ENCODE data around the gene GRID1.
"Not testable (repeated sequence)": the region's sequence is repeated elsewhere in the genome, so short reads cannot be mapped to it uniquely, and the experiment has no call there.

GRID1 gene

GRCh38 chr10:86180861-86181260, 185.7 kb downstream of the GRID1 start:
- Histone ChIP-seq H3K9ac (ENCODE audit: low read length) (no peak overlapping the region), H3K36me3 (ENCODE audit: control insufficient read depth, insufficient read depth, low read length, severe bottlenecking) (no peaks in the 10 kb centered on the region), H3K4me1 (ENCODE audit: control insufficient read depth, insufficient read depth, low read length) (no peaks in the 10 kb centered on the region), H3K27me3 (replicated peaks; ENCODE audit: control insufficient read depth, insufficient read depth, low read length) (peaks cover 15% of the 10 kb centered on the region), H3K4me3 (ENCODE audit: low read length) (no peak overlapping the region), H3K9me3 (ENCODE audit: control insufficient read depth, low read length) (peaks cover 3% of the 10 kb centered on the region)
- DNase-seq (ENCODE audit: low read depth): no peak

- no peaks in the 10 kb centered on the region for H3K36me3 ChIP-seq (ENCODE audit: control insufficient read depth, insufficient read depth, low read length, severe bottlenecking)
- no peak overlapping the region for H3K9ac ChIP-seq (ENCODE audit: low read length)
- no peak for DNase-seq (ENCODE audit: low read depth)
- no peaks in the 10 kb centered on the region for H3K9me3 ChIP-seq (ENCODE audit: control insufficient read depth, low read length)
- H3K4me1 ChIP-seq (ENCODE audit: control insufficient read depth, insufficient read depth, low read length): no peaks in the 10 kb centered on the region
- peaks cover 15% of the 10 kb centered on the region for H3K27me3 ChIP-seq (replicated peaks; ENCODE audit: control insufficient read depth, insufficient read depth, low read length)
- H3K4me3 ChIP-seq (ENCODE audit: low read length): no peak overlapping the region
Observed at GRCh38 chr10:86179961-86180360, 186.6 kb downstream of the GRID1 start.

- H3K4me3 ChIP-seq (ENCODE audit: low read length): no peak overlapping the region
- H3K9ac ChIP-seq (ENCODE audit: low read length): no peak overlapping the region
- DNase-seq (ENCODE audit: low read depth): no peak
- peaks cover 15% of the 10 kb centered on the region for H3K27me3 ChIP-seq (replicated peaks; ENCODE audit: control insufficient read depth, insufficient read depth, low read length)
- H3K36me3 ChIP-seq (ENCODE audit: control insufficient read depth, insufficient read depth, low read length, severe bottlenecking): no peaks in the 10 kb centered on the region
- H3K9me3 ChIP-seq (ENCODE audit: control insufficient read depth, low read length): no peaks in the 10 kb centered on the region
- no peaks in the 10 kb centered on the region for H3K4me1 ChIP-seq (ENCODE audit: control insufficient read depth, insufficient read depth, low read length)
Observed at GRCh38 chr10:86179153-86179524, 187.5 kb downstream of the GRID1 start.

GRCh38 chr10:86178401-86179152, 188.0 kb downstream of the GRID1 start:
- Histone ChIP-seq H3K27me3 (replicated peaks; ENCODE audit: control insufficient read depth, insufficient read depth, low read length) (peaks cover 15% of the 10 kb centered on the region), H3K36me3 (ENCODE audit: control insufficient read depth, insufficient read depth, low read length, severe bottlenecking) (no peaks in the 10 kb centered on the region), H3K9ac (ENCODE audit: low read length) (no peak overlapping the region), H3K4me1 (ENCODE audit: control insufficient read depth, insufficient read depth, low read length) (no peaks in the 10 kb centered on the region), H3K4me3 (ENCODE audit: low read length) (no peak overlapping the region), H3K9me3 (ENCODE audit: control insufficient read depth, low read length) (no peaks in the 10 kb centered on the region)
- no peak for DNase-seq (ENCODE audit: low read depth)

- DNase-seq (ENCODE audit: low read depth): no peak
- H3K4me1 ChIP-seq (ENCODE audit: control insufficient read depth, insufficient read depth, low read length): no peaks in the 10 kb centered on the region
- H3K27me3 ChIP-seq (replicated peaks; ENCODE audit: control insufficient read depth, insufficient read depth, low read length): peaks cover 15% of the 10 kb centered on the region
- H3K9me3 ChIP-seq (ENCODE audit: control insufficient read depth, low read length): no peaks in the 10 kb centered on the region
- H3K4me3 ChIP-seq (ENCODE audit: low read length): no peak overlapping the region
- H3K36me3 ChIP-seq (ENCODE audit: control insufficient read depth, insufficient read depth, low read length, severe bottlenecking): no peaks in the 10 kb centered on the region
- no peak overlapping the region for H3K9ac ChIP-seq (ENCODE audit: low read length)
Observed at GRCh38 chr10:86177537-86178155, 188.9 kb downstream of the GRID1 start.

- no peaks in the 10 kb centered on the region for H3K4me1 ChIP-seq (ENCODE audit: control insufficient read depth, insufficient read depth, low read length)
- no peak overlapping the region for H3K4me3 ChIP-seq (ENCODE audit: low read length)
- no peak overlapping the region for H3K9ac ChIP-seq (ENCODE audit: low read length)
- peaks cover 15% of the 10 kb centered on the region for H3K27me3 ChIP-seq (replicated peaks; ENCODE audit: control insufficient read depth, insufficient read depth, low read length)
- no peaks in the 10 kb centered on the region for H3K36me3 ChIP-seq (ENCODE audit: control insufficient read depth, insufficient read depth, low read length, severe bottlenecking)
- no peaks in the 10 kb centered on the region for H3K9me3 ChIP-seq (ENCODE audit: control insufficient read depth, low read length)
- DNase-seq (ENCODE audit: low read depth): no peak
Observed at GRCh38 chr10:86176850-86177536, 189.6 kb downstream of the GRID1 start.

- not testable (repeated sequence) for DNase-seq (ENCODE audit: low read depth); H3K4me1 ChIP-seq (ENCODE audit: control insufficient read depth, insufficient read depth, low read length); H3K36me3 ChIP-seq (ENCODE audit: control insufficient read depth, insufficient read depth, low read length, severe bottlenecking); H3K4me3 ChIP-seq (ENCODE audit: low read length); H3K9me3 ChIP-seq (ENCODE audit: control insufficient read depth, low read length); H3K9ac ChIP-seq (ENCODE audit: low read length)
- peaks cover 15% of the 10 kb centered on the region for H3K27me3 ChIP-seq (replicated peaks; ENCODE audit: control insufficient read depth, insufficient read depth, low read length)
Observed at GRCh38 chr10:86175476-86175875, 191.1 kb downstream of the GRID1 start.

- Histone ChIP-seq H3K27me3 (replicated peaks; ENCODE audit: control insufficient read depth, insufficient read depth, low read length) (peaks cover 9% of the 10 kb centered on the region), H3K4me1 (ENCODE audit: control insufficient read depth, insufficient read depth, low read length) (no peaks in the 10 kb centered on the region), H3K9me3 (ENCODE audit: control insufficient read depth, low read length) (no peaks in the 10 kb centered on the region), H3K4me3 (ENCODE audit: low read length) (no peak overlapping the region), H3K36me3 (ENCODE audit: control insufficient read depth, insufficient read depth, low read length, severe bottlenecking) (no peaks in the 10 kb centered on the region), H3K9ac (ENCODE audit: low read length) (no peak overlapping the region)
- DNase-seq (ENCODE audit: low read depth): no peak
Observed at GRCh38 chr10:86172301-86172700, 194.3 kb downstream of the GRID1 start.

- Histone ChIP-seq H3K4me3 (ENCODE audit: low read length) (no peak overlapping the region), H3K9ac (ENCODE audit: low read length) (no peak overlapping the region), H3K27me3 (replicated peaks; ENCODE audit: control insufficient read depth, insufficient read depth, low read length) (no peaks in the 10 kb centered on the region), H3K9me3 (ENCODE audit: control insufficient read depth, low read length) (no peaks in the 10 kb centered on the region), H3K4me1 (ENCODE audit: control insufficient read depth, insufficient read depth, low read length) (no peaks in the 10 kb centered on the region), H3K36me3 (ENCODE audit: control insufficient read depth, insufficient read depth, low read length, severe bottlenecking) (no peaks in the 10 kb centered on the region)
- no peak for DNase-seq (ENCODE audit: low read depth)
Observed at GRCh38 chr10:86170255-86171108, 196.1 kb downstream of the GRID1 start.

- no peaks in the 10 kb centered on the region for H3K4me1 ChIP-seq (ENCODE audit: control insufficient read depth, insufficient read depth, low read length)
- no peak for DNase-seq (ENCODE audit: low read depth)
- no peak overlapping the region for H3K9ac ChIP-seq (ENCODE audit: low read length)
- H3K4me3 ChIP-seq (ENCODE audit: low read length): no peak overlapping the region
- no peaks in the 10 kb centered on the region for H3K9me3 ChIP-seq (ENCODE audit: control insufficient read depth, low read length)
- H3K36me3 ChIP-seq (ENCODE audit: control insufficient read depth, insufficient read depth, low read length, severe bottlenecking): no peaks in the 10 kb centered on the region
- no peaks in the 10 kb centered on the region for H3K27me3 ChIP-seq (replicated peaks; ENCODE audit: control insufficient read depth, insufficient read depth, low read length)
Observed at GRCh38 chr10:86169506-86170254, 196.9 kb downstream of the GRID1 start.
